RWPE1 (cell line): ENCODE measurements around the gene EMID1.
A peak's percentile ranks its signal among the peaks of the same experiment; 100 is the strongest.

Experiments
- CTCF ChIA-PET: fragments of 350-600 bp; sonication (Branson Sonifier 250); formaldehyde crosslinking; extraction: SDS; loops from one replicate; lab custom pipeline; 2021; lab: Yijun Ruan, JAX
- POLR2A ChIA-PET: fragments of 400-600 bp; formaldehyde crosslinking; extraction: SDS; loops from one replicate; lab custom pipeline; 2020; ENCODE audit warnings: antibody characterized with exemption; ENCODE audit not compliant: low non-redundant PET; lab: Yijun Ruan, JAX
- DNase-seq: peaks from one replicate; pipeline ENCODE4 v3.0.0; 2012; ENCODE audit warnings: low spot score
- H3K27ac ChIP-seq: fragments of 450-650 bp; 2 replicates; pipeline ENCODE4 v1.5.1; 2017
- TF ChIP-seq, protein P1 (sequence below): fragments of 450-650 bp; conservative IDR thresholded peaks from 2 replicates; pipeline ENCODE4 v1.5.1; 2017; ENCODE audit warnings: low read depth, mild to moderate bottlenecking

The EMID1 gene

DNA sequence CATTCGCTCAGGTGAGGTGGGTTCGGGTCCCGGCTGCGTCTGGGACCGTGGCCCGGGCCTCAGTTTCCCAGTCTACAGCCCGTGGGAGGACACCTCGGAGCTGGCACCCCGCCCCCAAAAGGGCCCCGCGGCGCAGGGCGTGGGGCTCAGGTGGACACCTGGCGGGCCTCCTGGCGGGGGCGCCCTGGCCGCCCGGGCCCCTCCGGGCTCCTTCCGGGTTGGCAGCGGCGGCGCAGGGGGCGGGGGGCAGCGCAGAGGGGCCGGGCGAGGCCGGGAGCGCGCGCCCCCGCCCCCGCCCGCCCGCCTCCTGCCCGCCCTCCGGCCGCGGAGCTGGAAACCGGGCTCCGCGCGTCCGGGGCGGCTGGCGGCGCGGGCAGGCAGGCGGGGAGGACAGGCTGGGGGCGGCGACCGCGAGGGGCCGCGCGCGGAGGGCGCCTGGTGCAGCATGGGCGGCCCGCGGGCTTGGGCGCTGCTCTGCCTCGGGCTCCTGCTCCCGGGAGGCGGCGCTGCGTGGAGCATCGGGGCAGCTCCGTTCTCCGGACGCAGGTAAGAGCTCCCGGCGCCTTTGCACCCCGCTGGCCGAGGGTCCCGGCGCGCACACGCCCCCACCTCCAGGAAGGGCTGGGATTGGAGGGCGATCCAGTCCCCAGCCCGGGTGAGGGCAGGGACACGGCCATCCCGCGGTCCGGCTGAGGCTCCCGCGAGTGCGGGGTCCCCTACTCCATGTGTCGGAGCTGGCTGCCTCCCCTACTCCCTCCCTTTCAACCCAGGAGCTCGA lies at the start of gene EMID1:
Gene EMID1, plus strand, starts transcription at position 303 of the 778 bp plus-strand sequence. Its CDS starts 143 bp downstream, at position 446.
- TF ChIP-seq, protein P1, sequence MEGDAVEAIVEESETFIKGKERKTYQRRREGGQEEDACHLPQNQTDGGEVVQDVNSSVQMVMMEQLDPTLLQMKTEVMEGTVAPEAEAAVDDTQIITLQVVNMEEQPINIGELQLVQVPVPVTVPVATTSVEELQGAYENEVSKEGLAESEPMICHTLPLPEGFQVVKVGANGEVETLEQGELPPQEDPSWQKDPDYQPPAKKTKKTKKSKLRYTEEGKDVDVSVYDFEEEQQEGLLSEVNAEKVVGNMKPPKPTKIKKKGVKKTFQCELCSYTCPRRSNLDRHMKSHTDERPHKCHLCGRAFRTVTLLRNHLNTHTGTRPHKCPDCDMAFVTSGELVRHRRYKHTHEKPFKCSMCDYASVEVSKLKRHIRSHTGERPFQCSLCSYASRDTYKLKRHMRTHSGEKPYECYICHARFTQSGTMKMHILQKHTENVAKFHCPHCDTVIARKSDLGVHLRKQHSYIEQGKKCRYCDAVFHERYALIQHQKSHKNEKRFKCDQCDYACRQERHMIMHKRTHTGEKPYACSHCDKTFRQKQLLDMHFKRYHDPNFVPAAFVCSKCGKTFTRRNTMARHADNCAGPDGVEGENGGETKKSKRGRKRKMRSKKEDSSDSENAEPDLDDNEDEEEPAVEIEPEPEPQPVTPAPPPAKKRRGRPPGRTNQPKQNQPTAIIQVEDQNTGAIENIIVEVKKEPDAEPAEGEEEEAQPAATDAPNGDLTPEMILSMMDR: 0 out of 2 replicates have a peak, but pooled peaks have one; percentile 20
- CTCF ChIA-PET: interaction anchor here (0.6 to 0.7 kb wide), 4 partner anchors 13 to 316 kb away, joined by 3 to 7 read pairs (median 4); no protein-coding TSS in a partner anchor
- POLR2A ChIA-PET: no interaction called here
- no peak for DNase-seq
- no peak within 1 kb of the TSS for H3K27ac ChIP-seq

DNA sequence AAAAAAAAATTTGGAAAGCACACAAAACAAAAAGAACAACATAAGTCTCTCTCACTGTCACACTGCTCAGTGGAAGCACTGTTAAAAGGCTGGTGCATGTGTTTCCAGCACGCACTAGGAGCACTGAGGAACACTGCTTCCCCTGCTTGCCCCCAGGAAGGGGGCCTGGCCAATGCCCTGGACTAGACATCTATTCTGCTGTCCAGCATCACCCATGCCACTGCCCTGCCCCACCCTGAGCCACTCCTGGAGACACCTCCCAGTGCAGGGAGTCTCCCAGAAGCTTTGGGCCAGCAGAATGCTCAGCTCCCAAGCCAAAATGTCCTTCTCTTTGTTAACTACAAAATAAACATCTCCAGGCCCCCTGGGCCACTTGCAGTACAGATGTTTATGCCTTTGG lies 49.7 kb upstream of the EMID1 start:
- TF ChIP-seq, protein P1: no peak
- H3K27ac ChIP-seq: no peak overlapping the region
- DNase-seq: no peak
- ChIA-PET CTCF (no interaction called here), POLR2A (no interaction called here)

DNA sequence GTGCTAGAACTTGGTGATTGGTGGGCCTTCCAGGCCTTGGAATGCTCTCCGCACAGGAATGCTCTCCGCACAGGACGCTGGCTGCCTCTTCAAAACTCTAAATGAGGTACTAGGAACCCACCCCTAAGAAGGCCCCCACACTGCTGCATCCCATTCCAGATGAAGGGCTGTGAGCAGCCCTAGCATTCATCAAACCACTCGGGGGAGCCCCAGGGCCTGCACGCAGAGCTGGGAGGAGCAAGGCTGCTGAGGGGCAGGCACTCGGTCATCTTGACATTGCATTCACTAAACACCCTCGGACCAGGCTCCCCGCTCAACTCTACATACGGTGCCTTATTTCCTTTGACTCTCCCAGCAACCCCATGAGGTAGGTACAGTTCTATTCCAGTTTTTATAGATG lies 49.2 kb upstream of the EMID1 start:
- POLR2A ChIA-PET: no interaction called here
- H3K27ac ChIP-seq: no peak overlapping the region
- TF ChIP-seq, protein P1: no peak
- DNase-seq: no peak
- CTCF ChIA-PET: no interaction called here

DNA sequence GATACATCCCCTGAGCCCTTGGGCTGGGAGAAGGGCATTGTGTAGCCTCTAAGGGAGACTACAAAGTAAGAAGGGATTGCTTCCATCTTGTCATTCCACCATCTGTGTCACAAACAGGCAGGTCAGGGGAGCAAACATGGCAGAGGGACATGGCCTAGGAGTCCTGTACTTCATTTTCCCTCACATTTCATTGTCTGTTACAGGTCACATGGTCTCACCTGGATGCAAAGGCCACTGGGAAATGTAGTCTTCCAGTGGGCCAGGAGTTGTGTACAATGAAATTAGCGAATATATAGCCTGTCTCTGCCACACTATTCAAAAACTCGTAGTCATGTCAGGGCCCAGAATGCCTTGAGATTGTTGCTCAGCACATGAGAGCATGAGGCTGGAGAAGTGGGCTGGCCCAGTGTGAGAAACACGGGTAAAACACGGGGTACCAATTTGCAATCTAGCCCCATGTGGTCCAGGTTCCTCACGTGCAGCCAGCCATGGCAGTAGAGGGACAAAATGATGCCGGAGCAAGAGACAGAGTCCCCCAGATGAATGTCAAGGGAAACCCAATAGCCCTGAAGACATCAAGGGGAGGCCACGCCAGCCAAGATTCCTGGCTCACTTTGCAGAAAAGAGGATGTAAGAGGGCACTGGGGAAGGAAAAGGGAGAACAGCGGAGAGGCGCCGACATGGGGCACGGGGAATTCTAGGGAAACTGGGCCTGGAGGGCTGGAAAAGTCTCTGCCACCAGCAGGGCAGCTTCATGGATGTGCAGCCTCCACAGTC lies 47.7 kb upstream of the EMID1 start:
- ChIA-PET CTCF (interaction anchor here (0.6 kb wide), 1 partner anchor 16 kb away, joined by 3 read pairs; no protein-coding TSS in a partner anchor), POLR2A (no interaction called here)
- TF ChIP-seq, protein P1: no peak
- H3K27ac ChIP-seq: no peak overlapping the region
- DNase-seq: no peak

DNA sequence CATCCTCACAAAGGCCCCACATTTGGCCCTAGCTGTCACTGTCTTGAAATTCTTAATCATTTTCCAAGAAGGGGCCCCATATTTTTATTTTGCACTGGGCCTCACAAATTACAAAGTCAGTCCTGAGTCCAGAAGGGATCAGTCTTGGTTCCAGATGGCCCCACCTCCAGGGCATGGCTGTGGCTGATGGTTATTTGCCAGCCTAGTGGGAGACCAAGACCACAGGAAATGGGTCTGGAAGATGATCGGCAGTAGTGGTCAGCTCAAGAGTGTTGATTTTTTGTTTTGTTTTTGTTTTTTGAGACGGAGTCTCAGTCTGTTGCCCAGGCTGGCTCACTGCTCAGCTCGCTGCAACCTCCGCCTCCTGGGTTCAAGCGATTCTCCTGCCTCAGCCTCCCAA lies 47.1 kb upstream of the EMID1 start:
- no peak overlapping the region for H3K27ac ChIP-seq
- ChIA-PET POLR2A (no interaction called here), CTCF (interaction anchor here (0.6 kb wide), 1 partner anchor 15 kb away, joined by 3 read pairs; no protein-coding TSS in a partner anchor)
- no peak for DNase-seq
- TF ChIP-seq, protein P1: no peak

DNA sequence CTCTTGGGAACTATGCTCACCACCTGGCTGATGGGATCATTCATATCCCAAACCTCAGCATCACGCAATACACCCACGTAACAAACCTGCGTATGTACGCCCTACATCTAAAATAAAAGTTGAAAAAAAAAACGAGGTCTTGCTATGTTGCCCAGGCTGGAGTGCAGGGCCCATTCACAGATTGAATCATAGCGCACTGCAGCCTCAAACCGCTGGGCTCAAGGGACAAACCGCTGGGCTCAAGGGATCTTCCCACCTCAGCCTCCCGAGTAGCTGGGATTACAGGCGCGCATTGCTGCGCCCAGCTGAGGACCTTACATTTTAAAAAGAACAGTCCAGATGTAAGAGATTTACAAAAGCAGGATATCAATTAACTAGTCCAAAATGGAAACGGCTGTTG lies 41.9 kb upstream of the EMID1 start:
- H3K27ac ChIP-seq: no peak overlapping the region
- ChIA-PET POLR2A (no interaction called here), CTCF (no interaction called here)
- DNase-seq: no peak
- TF ChIP-seq, protein P1: no peak
